ENCODE measurements around the gene CWC27. TPM values are rescaled to one million over a fixed set of nuclear protein-coding genes. Genes with fewer than 3 reads are reported as not detected.

Gene CWC27
- total RNA-seq, 1 experiment from 2014 or later = 22.8 TPM

DNA sequence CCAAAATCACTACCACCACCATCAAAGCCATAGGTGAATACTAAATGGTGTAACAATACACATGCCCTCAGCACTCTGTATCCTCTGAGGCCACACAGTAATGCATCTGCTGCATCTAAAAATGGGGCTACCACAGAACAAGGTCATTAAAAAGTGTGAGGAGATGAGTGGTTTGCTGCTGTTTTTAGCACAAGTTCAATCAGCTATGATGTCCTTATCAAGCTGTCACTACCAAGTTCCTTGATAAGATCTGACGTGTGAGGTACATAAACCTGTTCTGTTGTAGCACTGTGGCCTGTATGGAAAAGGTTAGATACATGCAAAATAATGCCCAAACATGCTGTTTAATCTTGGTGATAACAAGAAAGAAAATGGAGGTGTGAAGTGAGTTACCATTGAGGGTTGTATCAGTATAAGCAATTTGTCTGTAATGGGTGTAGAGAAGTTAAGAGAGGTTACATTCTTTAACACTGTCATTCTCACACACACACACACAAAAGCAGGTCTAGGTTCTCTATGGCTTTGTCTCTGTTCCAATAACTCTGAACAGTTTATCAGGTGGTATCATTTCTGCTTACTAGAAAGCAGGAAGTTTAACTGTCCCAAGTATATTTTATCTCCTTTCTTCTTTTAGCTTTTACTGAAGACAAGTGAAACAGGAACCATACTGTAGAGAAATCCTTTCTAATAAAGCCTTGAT, 252.9 kb downstream of the CWC27 start:
- H3K4me3 Mint-ChIP-seq (ENCODE audit: low read depth, unreplicated experiment) = no peak overlapping the region
- H3K4me1 Mint-ChIP-seq (ENCODE audit: low read depth, unreplicated experiment) = no peaks in the 10 kb centered on the region

DNA sequence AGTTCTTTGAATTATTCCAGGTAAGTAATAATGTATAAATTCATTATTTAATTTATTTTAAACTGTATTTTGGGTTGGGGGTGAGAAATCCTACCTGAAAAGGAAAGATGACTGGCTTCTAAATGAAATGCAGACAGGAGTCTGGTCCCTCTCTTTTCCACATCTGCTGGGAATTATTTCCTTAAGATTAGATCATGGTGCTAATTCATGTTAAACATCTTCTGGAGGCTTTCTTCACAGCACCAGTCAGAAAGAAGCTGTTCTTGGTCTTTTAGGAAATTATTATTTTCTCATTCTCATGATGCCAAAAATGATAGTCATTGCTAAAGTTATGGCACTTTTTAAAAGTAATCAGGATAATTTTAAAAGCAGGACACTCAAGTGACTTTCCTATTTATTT, 254.2 kb downstream of the CWC27 start:
- no peaks in the 10 kb centered on the region for H3K9me3 Mint-ChIP-seq (ENCODE audit: low read depth, unreplicated experiment)
- no peak overlapping the region for H3K4me3 Mint-ChIP-seq (ENCODE audit: low read depth, unreplicated experiment)
- TF ChIP-seq, protein P1, sequence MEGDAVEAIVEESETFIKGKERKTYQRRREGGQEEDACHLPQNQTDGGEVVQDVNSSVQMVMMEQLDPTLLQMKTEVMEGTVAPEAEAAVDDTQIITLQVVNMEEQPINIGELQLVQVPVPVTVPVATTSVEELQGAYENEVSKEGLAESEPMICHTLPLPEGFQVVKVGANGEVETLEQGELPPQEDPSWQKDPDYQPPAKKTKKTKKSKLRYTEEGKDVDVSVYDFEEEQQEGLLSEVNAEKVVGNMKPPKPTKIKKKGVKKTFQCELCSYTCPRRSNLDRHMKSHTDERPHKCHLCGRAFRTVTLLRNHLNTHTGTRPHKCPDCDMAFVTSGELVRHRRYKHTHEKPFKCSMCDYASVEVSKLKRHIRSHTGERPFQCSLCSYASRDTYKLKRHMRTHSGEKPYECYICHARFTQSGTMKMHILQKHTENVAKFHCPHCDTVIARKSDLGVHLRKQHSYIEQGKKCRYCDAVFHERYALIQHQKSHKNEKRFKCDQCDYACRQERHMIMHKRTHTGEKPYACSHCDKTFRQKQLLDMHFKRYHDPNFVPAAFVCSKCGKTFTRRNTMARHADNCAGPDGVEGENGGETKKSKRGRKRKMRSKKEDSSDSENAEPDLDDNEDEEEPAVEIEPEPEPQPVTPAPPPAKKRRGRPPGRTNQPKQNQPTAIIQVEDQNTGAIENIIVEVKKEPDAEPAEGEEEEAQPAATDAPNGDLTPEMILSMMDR (IDR thresholded peaks at IDR 0.05; ENCODE audit: unreplicated experiment) = no peak
- H3K27ac Mint-ChIP-seq (ENCODE audit: unreplicated experiment) = no peak overlapping the region
- DNase-seq = no peak
- H3K4me1 Mint-ChIP-seq (ENCODE audit: low read depth, unreplicated experiment) = no peaks in the 10 kb centered on the region
- no TSS peak for BruUV-seq (replicated peaks)
- CTCF ChIA-PET = no interaction called here
- H3K36me3 Mint-ChIP-seq (ENCODE audit: insufficient read depth, unreplicated experiment) = no peaks in the 10 kb centered on the region
- no peaks in the 10 kb centered on the region for H3K27me3 Mint-ChIP-seq (ENCODE audit: unreplicated experiment)
- intact Hi-C loops (cut with micrococcal nuclease; ENCODE audit: unreplicated experiment) = no loop called here

More for the DNA sequence above, 252.9 kb downstream of the CWC27 start:
- TF ChIP-seq, protein P1 (IDR thresholded peaks at IDR 0.05; ENCODE audit: unreplicated experiment) = no peak
- Mint-ChIP-seq H3K9me3 (ENCODE audit: low read depth, unreplicated experiment) (no peaks in the 10 kb centered on the region), H3K27ac (ENCODE audit: unreplicated experiment) (no peak overlapping the region), H3K27me3 (ENCODE audit: unreplicated experiment) (no peaks in the 10 kb centered on the region), H3K36me3 (ENCODE audit: insufficient read depth, unreplicated experiment) (no peaks in the 10 kb centered on the region)
- intact Hi-C loops (cut with micrococcal nuclease; ENCODE audit: unreplicated experiment) = no loop called here
- CTCF ChIA-PET = no interaction called here
- BruUV-seq (replicated peaks) = no TSS peak
- no peak for DNase-seq

DNA sequence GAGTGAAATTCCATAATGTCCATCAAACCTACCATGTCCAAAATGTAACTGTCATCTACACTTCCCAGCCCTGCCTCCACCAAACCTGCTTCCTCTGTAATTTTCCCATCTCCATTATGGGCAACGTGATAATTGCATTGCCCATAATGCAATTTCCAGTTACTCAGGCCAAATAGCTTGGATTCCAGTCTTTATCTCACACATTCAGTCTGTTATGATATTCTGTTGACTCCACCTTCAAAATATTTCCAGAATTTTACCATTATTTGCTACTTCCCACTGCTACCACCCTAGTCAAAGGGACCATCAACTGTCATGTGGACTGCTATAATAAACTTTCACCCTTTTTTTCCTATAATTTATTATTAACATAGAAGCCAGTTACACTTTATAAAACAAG, 256.0 kb downstream of the CWC27 start:
- BruUV-seq (replicated peaks) = no TSS peak
- TF ChIP-seq, protein P1 (IDR thresholded peaks at IDR 0.05; ENCODE audit: unreplicated experiment) = no peak
- Mint-ChIP-seq H3K27ac (ENCODE audit: unreplicated experiment) (no peak overlapping the region), H3K27me3 (ENCODE audit: unreplicated experiment) (no peaks in the 10 kb centered on the region), H3K4me1 (ENCODE audit: low read depth, unreplicated experiment) (no peaks in the 10 kb centered on the region), H3K36me3 (ENCODE audit: insufficient read depth, unreplicated experiment) (no peaks in the 10 kb centered on the region), H3K9me3 (ENCODE audit: low read depth, unreplicated experiment) (no peaks in the 10 kb centered on the region), H3K4me3 (ENCODE audit: low read depth, unreplicated experiment) (no peak overlapping the region)
- DNase-seq = no peak
- CTCF ChIA-PET = no interaction called here
- intact Hi-C loops (cut with micrococcal nuclease; ENCODE audit: unreplicated experiment) = no loop called here

DNA sequence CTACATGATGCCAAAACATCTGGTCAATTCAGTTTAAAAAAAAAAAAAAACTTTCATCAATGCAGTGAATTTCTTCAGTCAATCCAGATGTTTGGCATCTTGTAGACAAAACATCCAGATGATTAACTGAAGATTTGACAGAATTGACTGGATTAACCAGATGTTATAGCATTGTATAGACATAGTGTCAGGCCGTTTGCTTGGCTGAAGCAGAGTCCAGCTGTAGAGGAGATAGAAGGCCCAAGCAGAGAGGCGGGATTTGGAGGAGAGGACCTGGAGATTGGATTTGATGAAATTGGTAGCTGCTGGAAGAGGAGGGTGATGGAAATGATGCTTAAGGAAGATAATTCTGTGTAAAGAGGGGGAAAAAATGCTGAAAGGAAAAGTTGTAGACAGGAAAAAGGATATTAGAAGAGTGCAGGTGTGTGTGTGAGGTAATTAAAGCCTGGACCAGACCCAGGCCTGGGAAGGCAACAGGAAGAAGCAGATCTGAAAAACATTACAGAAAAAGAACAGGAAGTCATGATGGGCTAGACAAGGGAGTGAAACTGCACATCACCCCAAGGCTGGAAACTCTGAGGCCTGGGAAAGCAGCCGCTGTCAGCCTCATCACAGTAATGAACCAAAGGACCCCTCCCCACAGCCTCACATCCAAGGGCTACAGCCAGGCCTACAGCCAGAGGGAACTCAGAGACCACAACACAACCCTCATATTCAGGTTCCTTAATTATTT, 258.3 kb downstream of the CWC27 start:
- intact Hi-C loops (cut with micrococcal nuclease; ENCODE audit: unreplicated experiment) = no loop called here
- H3K36me3 Mint-ChIP-seq (ENCODE audit: insufficient read depth, unreplicated experiment) = no peaks in the 10 kb centered on the region
- no peaks in the 10 kb centered on the region for H3K4me1 Mint-ChIP-seq (ENCODE audit: low read depth, unreplicated experiment)
- H3K27ac Mint-ChIP-seq (ENCODE audit: unreplicated experiment) = no peak overlapping the region
- no peak overlapping the region for H3K4me3 Mint-ChIP-seq (ENCODE audit: low read depth, unreplicated experiment)
- no peaks in the 10 kb centered on the region for H3K9me3 Mint-ChIP-seq (ENCODE audit: low read depth, unreplicated experiment)
- H3K27me3 Mint-ChIP-seq (ENCODE audit: unreplicated experiment) = no peaks in the 10 kb centered on the region
- TF ChIP-seq, protein P1 (IDR thresholded peaks at IDR 0.05; ENCODE audit: unreplicated experiment) = no peak
- CTCF ChIA-PET = no interaction called here
- BruUV-seq (replicated peaks) = no TSS peak
- DNase-seq = no peak
